RWPE2 (cell line): ENCODE measurements around the gene EBLN2.
A peak's percentile ranks its signal among the peaks of the same experiment; 100 is the strongest.

ENCODE experiments used
- ATAC-seq: fragments of 200-7000 bp; cut with Tn5 transposase; 3 replicates; pipeline ENCODE4 v1.9.1; 2021; ENCODE audit warnings: low read depth
- DNase-seq: peaks from one replicate; pipeline ENCODE4 v3.0.0-alpha.2; 2020; ENCODE audit warnings: low spot score
- H3K27ac ChIP-seq: fragments of 450-650 bp; 2 replicates; pipeline ENCODE4 v1.5.1; 2017; ENCODE audit warnings: mild to moderate bottlenecking; ENCODE audit not compliant: poor library complexity, severe bottlenecking
- H3K27me3 ChIP-seq: fragments of 250-450 bp; sonication (Bioruptor Pico); 2 replicates; pipeline ENCODE4 v1.5.1; 2021; ENCODE audit warnings: mild to moderate bottlenecking, moderate library complexity; ENCODE audit not compliant: insufficient read depth, poor library complexity, severe bottlenecking
- H3K36me3 ChIP-seq: fragments of 250-450 bp; sonication (Bioruptor Pico); 2 replicates; pipeline ENCODE4 v1.5.1; 2020; ENCODE audit warnings: low read depth, mild to moderate bottlenecking, moderate library complexity
- H3K4me1 ChIP-seq: fragments of 250-450 bp; sonication (Bioruptor Pico); 2 replicates; pipeline ENCODE4 v1.5.1; 2021; ENCODE audit warnings: mild to moderate bottlenecking, moderate library complexity; ENCODE audit not compliant: insufficient read depth, poor library complexity, severe bottlenecking
- H3K4me3 ChIP-seq: fragments of 250-450 bp; sonication (Bioruptor Pico); 2 replicates; pipeline ENCODE4 v1.5.1; 2021; ENCODE audit warnings: mild to moderate bottlenecking, moderate library complexity; ENCODE audit not compliant: severe bottlenecking
- H3K9me3 ChIP-seq: fragments of 250-450 bp; sonication (Bioruptor Pico); 2 replicates; pipeline ENCODE4 v1.5.1; 2021; ENCODE audit warnings: mild to moderate bottlenecking, moderate library complexity; ENCODE audit not compliant: severe bottlenecking
- CTCF ChIP-seq: fragments of 450-650 bp; IDR thresholded peaks from one replicate; pipeline ENCODE4 v1.5.1; 2017; ENCODE audit warnings: mild to moderate bottlenecking, moderate library complexity; ENCODE audit not compliant: poor library complexity, severe bottlenecking

The EBLN2 gene

GRCh38 chr3:73046195-73046594 is 15.3 kb upstream of the EBLN2 start:
- TF ChIP-seq CTCF: no peak
- Histone ChIP-seq H3K4me1 (peaks cover 9% of the 10 kb centered on the region), H3K27me3 (no peaks in the 10 kb centered on the region), H3K36me3 (peaks cover 35% of the 10 kb centered on the region), H3K27ac (no peak overlapping the region), H3K4me3 (no peak overlapping the region), H3K9me3 (no peaks in the 10 kb centered on the region)
- ATAC-seq (0 out of 3 replicates have a peak, but pooled peaks have one; percentile 49), DNase-seq (no peak)

- Histone ChIP-seq H3K36me3 (peaks cover 28% of the 10 kb centered on the region), H3K4me3 (no peak overlapping the region), H3K27ac (no peak overlapping the region), H3K27me3 (no peaks in the 10 kb centered on the region), H3K9me3 (no peaks in the 10 kb centered on the region), H3K4me1 (peaks cover 9% of the 10 kb centered on the region)
- TF ChIP-seq CTCF: no peak
- DNase-seq (no peak), ATAC-seq (no peak)
Observed at GRCh38 chr3:73049319-73049718, 12.1 kb upstream of the EBLN2 start.

- Histone ChIP-seq H3K4me3 (no peak overlapping the region), H3K36me3 (peaks cover 31% of the 10 kb centered on the region), H3K9me3 (no peaks in the 10 kb centered on the region), H3K27ac (no peak overlapping the region), H3K27me3 (no peaks in the 10 kb centered on the region), H3K4me1 (peaks cover 9% of the 10 kb centered on the region)
- ATAC-seq (no peak), DNase-seq (no peak)
- TF ChIP-seq CTCF: no peak
Observed at GRCh38 chr3:73052857-73053256, 8.6 kb upstream of the EBLN2 start.

GRCh38 chr3:73055583-73055982 is 5.9 kb upstream of the EBLN2 start:
- Histone ChIP-seq H3K4me1 (peaks cover 12% of the 10 kb centered on the region), H3K36me3 (peaks cover 27% of the 10 kb centered on the region), H3K27ac (no peak overlapping the region), H3K9me3 (no peaks in the 10 kb centered on the region), H3K4me3 (no peak overlapping the region), H3K27me3 (no peaks in the 10 kb centered on the region)
- no peak for ATAC-seq
- TF ChIP-seq CTCF: no peak
- DNase-seq: no peak

- no peak for DNase-seq
- peaks cover 12% of the 10 kb centered on the region for H3K4me1 ChIP-seq
- H3K27me3 ChIP-seq: no peaks in the 10 kb centered on the region
- H3K27ac ChIP-seq: no peak overlapping the region
- ATAC-seq: peak; percentile 41; the same call in 1 of the 3 replicates
- peak; percentile 76 for TF ChIP-seq CTCF
- H3K36me3 ChIP-seq: peaks cover 34% of the 10 kb centered on the region
- no peak overlapping the region for H3K4me3 ChIP-seq
- no peaks in the 10 kb centered on the region for H3K9me3 ChIP-seq
Observed at GRCh38 chr3:73056014-73056844, 5.2 kb upstream of the EBLN2 start.
